A549 (cell line): ENCODE data around the gene ABLIM3. TPM values are rescaled to one million over a fixed set of nuclear protein-coding genes. Genes with fewer than 3 reads are reported as not detected.

Experiments used
- ATAC-seq, 2 experiments: fragments of 200-7000 bp in 1 of 2; fragments of >200 bp in 1 of 2; cut with Nextera tagmentation in 1 of 2; cut with Tn5 transposase in 1 of 2; 3 replicates each; pipeline versions ENCODE4 v1.8.0 to v1.9.1; 2018 to 2020; ENCODE audit warnings: mild to moderate bottlenecking in 1 of 2, moderate library complexity in 1 of 2
- CTCF ChIA-PET: fragments of 300-600 bp; sonication (Branson Sonifier 250); formaldehyde crosslinking; extraction: SDS; loops from one replicate; lab custom pipeline; 2021; ENCODE audit warnings: antibody characterized with exemption, inconsistent platforms; lab: Yijun Ruan, JAX
- POLR2A ChIA-PET: fragments of 350-600 bp; formaldehyde crosslinking; extraction: SDS; loops from one replicate; lab custom pipeline; 2021; ENCODE audit warnings: antibody characterized with exemption, inconsistent platforms; lab: Yijun Ruan, JAX
- DNase-seq, 2 experiments: peaks; one replicate each; pipeline versions ENCODE4 v3.0.0 to v3.0.0-alpha.2; 2011 to 2016; ENCODE audit warnings: low read depth in 1 of 2, low spot score in 1 of 2
- FAIRE-seq: peaks from 2 replicates; lab custom pipeline; 2011; peaks lifted over from hg19 to GRCh38; lab: Jason Lieb, UNC
- H3K27ac ChIP-seq, 2 experiments: fragments of >200 bp; sonication (Bioruptor Twin); formaldehyde crosslinking; 3 replicates each; pipeline ENCODE4 v1.5.1; 2016 to 2017
- H3K4me1 ChIP-seq: fragments of >200 bp; sonication (Bioruptor Twin); formaldehyde crosslinking; 3 replicates; pipeline ENCODE4 v1.6.1; 2016
- H3K4me2 ChIP-seq: fragments of >200 bp; sonication (Bioruptor Twin); formaldehyde crosslinking; 3 replicates; pipeline ENCODE4 v1.6.1; 2016
- H3K4me3 ChIP-seq: fragments of >200 bp; sonication (Bioruptor Twin); formaldehyde crosslinking; 3 replicates; pipeline ENCODE4 v1.5.1; 2016
- H3K9me3 ChIP-seq: fragments of >200 bp; sonication (Bioruptor Twin); formaldehyde crosslinking; 3 replicates; pipeline ENCODE4 v1.6.1; 2016
- BHLHE40 ChIP-seq: IDR thresholded peaks from 2 replicates; pipeline ENCODE4 v1.6.1; 2012; ENCODE audit warnings: low read depth, low read length, inconsistent platforms
- CEBPB ChIP-seq, 2 experiments: fragments of >200 bp in 1 of 2; sonication (Bioruptor Twin) in 1 of 2; formaldehyde crosslinking in 1 of 2; IDR thresholded peaks; 2 replicates each; pipeline ENCODE4 v1.6.1; 2012 to 2016
- EHF ChIP-seq: fragments of 250-450 bp; sonication (Bioruptor Pico); IDR thresholded peaks from 2 replicates; pipeline ENCODE4 v1.5.0; 2020; ENCODE audit warnings: mild to moderate bottlenecking
- EHMT2 ChIP-seq: fragments of 200-600 bp; sonication (generic); IDR thresholded peaks from 2 replicates; pipeline ENCODE4 v1.6.1; 2016; ENCODE audit warnings: antibody characterized with exemption, low read depth, mild to moderate bottlenecking, moderate library complexity
- ESRRA ChIP-seq: fragments of 150-350 bp; IDR thresholded peaks from 2 replicates; pipeline ENCODE4 v1.6.1; 2014; ENCODE audit warnings: mild to moderate bottlenecking, low read length, borderline replicate concordance
- FOSB ChIP-seq: fragments of 250-450 bp; sonication (Bioruptor Pico); IDR thresholded peaks from 2 replicates; pipeline ENCODE4 v1.5.0; 2020; ENCODE audit warnings: mild to moderate bottlenecking, moderate library complexity
- HOXB13 ChIP-seq: fragments of 250-450 bp; sonication (Bioruptor Pico); IDR thresholded peaks from 2 replicates; pipeline ENCODE4 v1.5.0; 2020; ENCODE audit warnings: low read depth, mild to moderate bottlenecking, moderate library complexity
- JUN ChIP-seq, 2 experiments: fragments of >200 bp; sonication (Bioruptor Twin); formaldehyde crosslinking; IDR thresholded peaks; 2 replicates in 1 of 2; 3 replicates in 1 of 2; pipeline ENCODE4 v1.6.1; 2016 to 2017
- KDM5A ChIP-seq: fragments of 200-600 bp; sonication (generic); IDR thresholded peaks from 2 replicates; pipeline ENCODE4 v1.6.1; 2016; ENCODE audit warnings: antibody characterized with exemption, mild to moderate bottlenecking
- NR3C1 ChIP-seq: fragments of >200 bp; sonication (Bioruptor Twin); formaldehyde crosslinking; IDR thresholded peaks from 3 replicates; pipeline ENCODE4 v1.6.1; 2017
- PHF8 ChIP-seq: fragments of 200-600 bp; sonication (generic); IDR thresholded peaks from 2 replicates; pipeline ENCODE4 v1.6.1; 2016; ENCODE audit warnings: low read depth, mild to moderate bottlenecking, antibody characterized with exemption, moderate library complexity, borderline replicate concordance
- RFX5 ChIP-seq: fragments of 450-650 bp; IDR thresholded peaks from 2 replicates; pipeline ENCODE4 v1.7.1; 2014; ENCODE audit warnings: antibody characterized with exemption, mild to moderate bottlenecking, moderate library complexity
- RNF2 ChIP-seq: fragments of 200-600 bp; sonication (generic); IDR thresholded peaks from 2 replicates; pipeline ENCODE4 v1.6.1; 2016; ENCODE audit warnings: low read depth, mild to moderate bottlenecking, antibody characterized with exemption, moderate library complexity, borderline replicate concordance
- SMC3 ChIP-seq: fragments of >200 bp; sonication (Bioruptor Twin); formaldehyde crosslinking; IDR thresholded peaks from 3 replicates; pipeline ENCODE4 v1.6.1; 2018; ENCODE audit warnings: inconsistent platforms
- ZNF302 ChIP-seq: fragments of 250-450 bp; sonication (Bioruptor Pico); IDR thresholded peaks from 2 replicates; pipeline ENCODE4 v1.9.0; 2021; ENCODE audit warnings: inconsistent platforms, mild to moderate bottlenecking, moderate library complexity
- WGBS: methylation state at CpG from one replicate; pipeline ENCODE4 v1.1.6; 2017; ENCODE audit errors: missing lambda C conversion rate; 5-methylcytosine and 5-hydroxymethylcytosine counted together
- polyA plus RNA-seq, 4 experiments: library from polyadenylated mRNA; depleted of rRNA in 3 of 4; stranded (reverse); fragments of >200 nt; fragmentation: RNase III in 1 of 4; extraction: RNeasy Plus Mini Kit Qiagen cat#74134 plus additional on column Dnase treatment in 1 of 4; gene quantifications; 2 replicates in 3 of 4; 3 replicates in 1 of 4; pipeline ENCODE4 v1.2.3, GENCODE V29; 2011 to 2017
- TF ChIP-seq, protein P1 (sequence below): fragments of >200 bp; sonication (Bioruptor Twin); formaldehyde crosslinking; IDR thresholded peaks from 3 replicates; pipeline ENCODE4 v1.6.1; 2016
- TF ChIP-seq, protein P2 (sequence below): fragments of 150-350 bp; IDR thresholded peaks from 2 replicates; pipeline ENCODE4 v1.6.1; 2014; ENCODE audit warnings: low read depth, mild to moderate bottlenecking, low read length
- TF ChIP-seq, protein P3 (sequence below): fragments of 450-650 bp; IDR thresholded peaks from 2 replicates; pipeline ENCODE4 v1.6.1; 2014; ENCODE audit warnings: antibody characterized with exemption
- TF ChIP-seq, protein P4 (sequence below): fragments of >200 bp; sonication (Bioruptor Twin); formaldehyde crosslinking; IDR thresholded peaks from 3 replicates; pipeline ENCODE4 v1.5.1; 2016

Gene ABLIM3
- polyA plus RNA-seq, 2 of the 4 experiments (the other 2 are of a cell fraction), result 2.7 to 3.0 TPM

DNA sequence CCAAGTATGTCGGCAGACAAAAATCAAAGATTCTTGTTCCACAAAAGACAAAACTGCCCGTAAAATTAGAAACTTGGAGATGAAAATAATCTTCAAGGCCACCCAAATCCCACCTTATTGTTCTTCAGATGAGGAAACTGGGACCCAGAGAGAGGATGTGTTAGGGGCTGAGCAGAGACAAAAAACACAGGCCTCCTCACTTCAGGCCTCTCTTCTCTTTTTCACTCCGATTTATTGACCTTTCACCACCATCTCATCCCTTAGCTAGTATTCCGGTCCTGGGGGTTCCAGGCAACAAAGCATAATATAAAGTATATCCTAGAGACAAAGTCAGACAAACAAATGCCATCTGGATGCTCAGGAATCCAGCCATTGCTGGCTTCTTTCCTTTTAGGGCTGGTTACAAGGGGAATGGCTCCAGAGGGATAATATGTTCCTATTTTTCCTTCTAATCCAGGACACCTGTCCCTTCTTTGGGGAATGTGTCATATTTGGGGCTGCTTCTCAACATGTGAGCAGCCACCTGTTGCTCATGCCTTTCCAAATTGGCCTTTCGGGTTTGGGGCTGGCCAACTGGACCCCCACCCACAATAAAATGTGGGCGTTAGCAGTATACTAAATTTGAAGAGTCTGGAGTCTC is 88.1 kb downstream of the ABLIM3 start:
- Histone ChIP-seq H3K9me3 (no peaks in the 10 kb centered on the region), H3K4me1 (peaks cover 16% of the 10 kb centered on the region; the same call in 1 of the 3 replicates), H3K27ac (no peak overlapping the region), H3K4me3 (no peak overlapping the region), H3K4me2 (no peak overlapping the region)
- DNase-seq (no peak), ATAC-seq (peak in 1 of 2 experiments; percentile 21; a peak in 3 of 6 replicates), FAIRE-seq (no peak)
- ChIA-PET CTCF (interaction anchor here (0.8 to 9.7 kb wide), 26 partner anchors 8 to 488 kb away, joined by 3 to 149 read pairs (median 5); partner anchors contain the start of genes ABLIM3 and ARHGEF37), POLR2A (interaction anchor here (1.0 to 1.5 kb wide), 2 partner anchors 89 to 115 kb away, joined by 3 to 4 read pairs; partner anchors contain the start of gene ABLIM3)
- no peak for TF ChIP-seq BHLHE40
- TF ChIP-seq SMC3, result peak; percentile 2; the same call in 1 of the 3 replicates
- WGBS, result 32% methylated on average over 6 of the region's 6 CpGs

DNA sequence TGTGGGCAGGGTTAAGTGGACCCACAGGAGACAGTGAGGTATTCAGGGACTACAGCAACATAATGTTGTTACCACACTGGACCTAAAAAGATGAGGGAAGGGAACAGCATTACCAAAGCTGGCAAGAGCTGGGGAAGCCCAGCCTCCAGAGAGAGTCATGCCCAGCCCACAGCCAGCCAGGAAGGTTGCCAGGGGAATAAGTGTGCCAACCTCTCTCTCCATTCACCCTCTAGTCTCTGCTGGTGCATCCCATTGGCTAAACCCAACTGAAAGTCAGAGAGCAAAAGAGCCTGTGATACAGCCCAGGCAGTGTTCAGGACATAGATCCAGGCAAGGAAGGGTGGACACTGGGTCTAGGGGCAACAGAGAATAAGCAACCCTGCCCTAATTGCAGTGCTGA is 94.5 kb downstream of the ABLIM3 start:
- POLR2A ChIA-PET, result no interaction called here
- Histone ChIP-seq H3K4me2 (no peak overlapping the region), H3K4me3 (no peak overlapping the region), H3K9me3 (no peaks in the 10 kb centered on the region), H3K4me1 (no peaks in the 10 kb centered on the region), H3K27ac (no peak overlapping the region)
- FAIRE-seq (no peak), DNase-seq (no peak), ATAC-seq (no peak)
- TF ChIP-seq CEBPB (IDR thresholded peaks at IDR 0.05) (no peak), ZNF302 (CRISPR knock-in tag) (no peak), HOXB13 (CRISPR knock-in tag) (no peak), FOSB (CRISPR knock-in tag) (no peak), PHF8 (no peak), RNF2 (no peak), ESRRA (no peak), NR3C1 (no peak), BHLHE40 (no peak)
- TF ChIP-seq, protein P1, sequence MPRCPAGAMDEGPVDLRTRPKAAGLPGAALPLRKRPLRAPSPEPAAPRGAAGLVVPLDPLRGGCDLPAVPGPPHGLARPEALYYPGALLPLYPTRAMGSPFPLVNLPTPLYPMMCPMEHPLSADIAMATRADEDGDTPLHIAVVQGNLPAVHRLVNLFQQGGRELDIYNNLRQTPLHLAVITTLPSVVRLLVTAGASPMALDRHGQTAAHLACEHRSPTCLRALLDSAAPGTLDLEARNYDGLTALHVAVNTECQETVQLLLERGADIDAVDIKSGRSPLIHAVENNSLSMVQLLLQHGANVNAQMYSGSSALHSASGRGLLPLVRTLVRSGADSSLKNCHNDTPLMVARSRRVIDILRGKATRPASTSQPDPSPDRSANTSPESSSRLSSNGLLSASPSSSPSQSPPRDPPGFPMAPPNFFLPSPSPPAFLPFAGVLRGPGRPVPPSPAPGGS, result no peak
- CTCF ChIA-PET, result interaction anchor here (1.3 to 2.9 kb wide), 3 partner anchors 95 to 110 kb away, joined by 3 to 10 read pairs (median 5); partner anchors contain the start of gene ABLIM3

DNA sequence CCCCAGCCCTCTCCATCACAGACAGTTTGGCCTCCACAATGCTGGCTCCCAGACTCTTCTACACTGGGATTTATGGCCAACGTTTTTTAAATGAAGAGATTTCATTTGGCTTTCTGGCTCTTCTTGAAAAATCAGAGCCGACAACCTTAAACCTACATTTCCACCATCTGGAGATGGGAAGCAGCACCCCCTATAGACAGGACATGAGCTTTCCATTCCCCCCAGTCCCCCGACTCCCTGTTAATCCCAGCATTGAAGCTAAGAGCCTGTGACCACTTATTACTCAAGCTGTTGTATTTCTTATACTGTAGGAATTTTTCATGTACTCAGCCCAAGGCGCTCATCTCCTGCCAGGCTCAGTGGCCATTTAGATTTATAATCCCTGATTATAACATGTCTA is 96.4 kb downstream of the ABLIM3 start:
- no peak for DNase-seq
- TF ChIP-seq FOSB (CRISPR knock-in tag) (no peak), NR3C1 (no peak), EHMT2 (no peak), RFX5 (no peak), JUN (IDR thresholded peaks at IDR 0.05) (no peak), KDM5A (no peak), EHF (CRISPR knock-in tag) (no peak), HOXB13 (CRISPR knock-in tag) (no peak)
- TF ChIP-seq, protein P2, sequence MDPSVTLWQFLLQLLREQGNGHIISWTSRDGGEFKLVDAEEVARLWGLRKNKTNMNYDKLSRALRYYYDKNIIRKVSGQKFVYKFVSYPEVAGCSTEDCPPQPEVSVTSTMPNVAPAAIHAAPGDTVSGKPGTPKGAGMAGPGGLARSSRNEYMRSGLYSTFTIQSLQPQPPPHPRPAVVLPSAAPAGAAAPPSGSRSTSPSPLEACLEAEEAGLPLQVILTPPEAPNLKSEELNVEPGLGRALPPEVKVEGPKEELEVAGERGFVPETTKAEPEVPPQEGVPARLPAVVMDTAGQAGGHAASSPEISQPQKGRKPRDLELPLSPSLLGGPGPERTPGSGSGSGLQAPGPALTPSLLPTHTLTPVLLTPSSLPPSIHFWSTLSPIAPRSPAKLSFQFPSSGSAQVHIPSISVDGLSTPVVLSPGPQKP, result no peak
- TF ChIP-seq, protein P3, sequence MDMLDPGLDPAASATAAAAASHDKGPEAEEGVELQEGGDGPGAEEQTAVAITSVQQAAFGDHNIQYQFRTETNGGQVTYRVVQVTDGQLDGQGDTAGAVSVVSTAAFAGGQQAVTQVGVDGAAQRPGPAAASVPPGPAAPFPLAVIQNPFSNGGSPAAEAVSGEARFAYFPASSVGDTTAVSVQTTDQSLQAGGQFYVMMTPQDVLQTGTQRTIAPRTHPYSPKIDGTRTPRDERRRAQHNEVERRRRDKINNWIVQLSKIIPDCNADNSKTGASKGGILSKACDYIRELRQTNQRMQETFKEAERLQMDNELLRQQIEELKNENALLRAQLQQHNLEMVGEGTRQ, result no peak
- TF ChIP-seq, protein P4, sequence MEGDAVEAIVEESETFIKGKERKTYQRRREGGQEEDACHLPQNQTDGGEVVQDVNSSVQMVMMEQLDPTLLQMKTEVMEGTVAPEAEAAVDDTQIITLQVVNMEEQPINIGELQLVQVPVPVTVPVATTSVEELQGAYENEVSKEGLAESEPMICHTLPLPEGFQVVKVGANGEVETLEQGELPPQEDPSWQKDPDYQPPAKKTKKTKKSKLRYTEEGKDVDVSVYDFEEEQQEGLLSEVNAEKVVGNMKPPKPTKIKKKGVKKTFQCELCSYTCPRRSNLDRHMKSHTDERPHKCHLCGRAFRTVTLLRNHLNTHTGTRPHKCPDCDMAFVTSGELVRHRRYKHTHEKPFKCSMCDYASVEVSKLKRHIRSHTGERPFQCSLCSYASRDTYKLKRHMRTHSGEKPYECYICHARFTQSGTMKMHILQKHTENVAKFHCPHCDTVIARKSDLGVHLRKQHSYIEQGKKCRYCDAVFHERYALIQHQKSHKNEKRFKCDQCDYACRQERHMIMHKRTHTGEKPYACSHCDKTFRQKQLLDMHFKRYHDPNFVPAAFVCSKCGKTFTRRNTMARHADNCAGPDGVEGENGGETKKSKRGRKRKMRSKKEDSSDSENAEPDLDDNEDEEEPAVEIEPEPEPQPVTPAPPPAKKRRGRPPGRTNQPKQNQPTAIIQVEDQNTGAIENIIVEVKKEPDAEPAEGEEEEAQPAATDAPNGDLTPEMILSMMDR, result no peak
- TF ChIP-seq, all 56 proteins: peak for 0
- H3K4me2 ChIP-seq, result no peak overlapping the region
- ChIA-PET POLR2A (no interaction called here), CTCF (interaction anchor here (0.7 to 2.9 kb wide), 6 partner anchors 8 to 506 kb away, joined by 3 to 10 read pairs (median 3); partner anchors contain the start of gene ABLIM3)
- WGBS, result 56% methylated on average over 4 of the region's 4 CpGs
- no peak overlapping the region for H3K27ac ChIP-seq
- no peak overlapping the region for H3K4me3 ChIP-seq
- no peaks in the 10 kb centered on the region for H3K4me1 ChIP-seq
- no peaks in the 10 kb centered on the region for H3K9me3 ChIP-seq
- ATAC-seq (no peak), FAIRE-seq (no peak)
